Measurements from ENCODE around the gene PLEKHM3.
A peak's percentile ranks its signal among the peaks of the same experiment; 100 is the strongest.

PLEKHM3 gene

GRCh38 chr2:208025037-208025813 lies at the start of gene PLEKHM3:
Gene PLEKHM3, minus strand, starts transcription at chr2:208025527. Its CDS starts 23,888 bp downstream, at chr2:208001639.
- peak; percentile 79 to 80 for DNase-seq

GRCh38 chr2:208074610-208075356 lies 49.5 kb upstream of the PLEKHM3 start:
- no peak for DNase-seq

GRCh38 chr2:208072250-208072892 lies 47.0 kb upstream of the PLEKHM3 start:
- peak; percentile 47 to 52 for DNase-seq

- no peak for DNase-seq
Measured at GRCh38 chr2:208069186-208069585, 43.9 kb upstream of the PLEKHM3 start.

- DNase-seq, result no peak
Measured at GRCh38 chr2:208066016-208066415, 40.7 kb upstream of the PLEKHM3 start.

GRCh38 chr2:208065476-208065875 lies 40.1 kb upstream of the PLEKHM3 start:
- DNase-seq, result no peak

GRCh38 chr2:208064220-208064961 lies 39.1 kb upstream of the PLEKHM3 start:
- DNase-seq, result no peak

- no peak for DNase-seq
Measured at GRCh38 chr2:208062961-208063360, 37.6 kb upstream of the PLEKHM3 start.

GRCh38 chr2:208062113-208062512 lies 36.8 kb upstream of the PLEKHM3 start:
- peak in 1 of 2 donors; percentile 8 for DNase-seq

- no peak for DNase-seq
Measured at GRCh38 chr2:208057108-208057507, 31.8 kb upstream of the PLEKHM3 start.

- no peak for DNase-seq
Measured at GRCh38 chr2:208049441-208049840, 24.1 kb upstream of the PLEKHM3 start.

- DNase-seq, result no peak
Measured at GRCh38 chr2:208049006-208049405, 23.7 kb upstream of the PLEKHM3 start.

- DNase-seq, result no peak
Measured at GRCh38 chr2:208047840-208048239, 22.5 kb upstream of the PLEKHM3 start.

- no peak for DNase-seq
Measured at GRCh38 chr2:208046686-208047085, 21.4 kb upstream of the PLEKHM3 start.

- DNase-seq, result no peak
Measured at GRCh38 chr2:208042450-208042849, 17.1 kb upstream of the PLEKHM3 start.

GRCh38 chr2:208042041-208042440 lies 16.7 kb upstream of the PLEKHM3 start:
- DNase-seq, result no peak

- DNase-seq, result peak; percentile 74 to 78
Measured at GRCh38 chr2:208040199-208041171, 15.2 kb upstream of the PLEKHM3 start.

- no peak for DNase-seq
Measured at GRCh38 chr2:208039376-208040110, 14.2 kb upstream of the PLEKHM3 start.

GRCh38 chr2:208037564-208038487 lies 12.5 kb upstream of the PLEKHM3 start:
- no peak for DNase-seq

GRCh38 chr2:208036357-208036756 lies 11.0 kb upstream of the PLEKHM3 start:
- no peak for DNase-seq

Data from stimulated activated CD4-positive, alpha-beta T cell treated with anti-CD3 and anti-CD28 coated beads, Interleukin-2, amount 100 ng/mL, for 48 hours (primary cell).